Spleen (tissue), 11 donors: Measurements from ENCODE around the gene ANO4. TPM values are rescaled to one million over a fixed set of nuclear protein-coding genes. Genes with fewer than 3 reads are reported as not detected.

ENCODE experiments used
- DNase-seq: peaks from one replicate; pipeline ENCODE4 v3.0.0-alpha.2; 2020
- H3K27ac ChIP-seq, 8 donors: fragments of 200-600 bp; sonication (generic) in 7 of 8; 1 replicate in 4 of 8; 2 replicates in 4 of 8; pipeline versions ENCODE4 v1.5.0 to v1.8.0; 2016 to 2021; ENCODE audit warnings: inconsistent platforms in 4 of 8, mild to moderate bottlenecking in 4 of 8, moderate library complexity in 1 of 8
- H3K27me3 ChIP-seq, 7 donors: fragments of 200-600 bp; sonication (generic) in 6 of 7; replicated peaks in 1 of 7; 1 replicate in 4 of 7; 2 replicates in 3 of 7; pipeline versions ENCODE4 v1.5.0 to v1.8.0; 2016 to 2021; ENCODE audit warnings: inconsistent platforms in 3 of 7, mild to moderate bottlenecking in 1 of 7
- H3K36me3 ChIP-seq, 6 donors: fragments of 200-600 bp; sonication (generic) in 5 of 6; 1 replicate in 4 of 6; 2 replicates in 2 of 6; pipeline versions ENCODE4 v1.5.0 to v1.8.0; 2016 to 2021; ENCODE audit warnings: inconsistent platforms in 2 of 6
- H3K4me1 ChIP-seq, 6 donors: fragments of 200-600 bp; sonication (generic) in 5 of 6; 1 replicate in 3 of 6; 2 replicates in 3 of 6; pipeline versions ENCODE4 v1.5.0 to v1.8.0; 2016 to 2021; ENCODE audit warnings: inconsistent platforms in 3 of 6
- H3K4me3 ChIP-seq, 8 donors: fragments of 200-600 bp; sonication (generic) in 7 of 8; 1 replicate in 4 of 8; 2 replicates in 4 of 8; pipeline versions ENCODE4 v1.5.0 to v1.8.0; 2016 to 2021; ENCODE audit warnings: inconsistent platforms in 4 of 8, mild to moderate bottlenecking in 4 of 8, moderate library complexity in 2 of 8
- H3K9me3 ChIP-seq, 8 donors: fragments of 200-600 bp; sonication (generic) in 7 of 8; 1 replicate in 4 of 8; 2 replicates in 4 of 8; pipeline versions ENCODE4 v1.5.0 to v1.8.0; 2016 to 2021; ENCODE audit warnings: inconsistent platforms in 4 of 8
- POLR2A ChIP-seq, 3 donors: fragments of 450-650 bp; IDR thresholded peaks; one replicate each; pipeline ENCODE4 v1.5.1; 2017; ENCODE audit warnings: antibody characterized with exemption in 3 of 3, mild to moderate bottlenecking in 1 of 3
- POLR2AphosphoS5 ChIP-seq, 3 donors: sonication (generic); formaldehyde crosslinking; IDR thresholded peaks; one replicate each; pipeline ENCODE4 v1.5.1; 2017; ENCODE audit warnings: antibody characterized with exemption in 3 of 3
- WGBS, 5 donors: extraction: QIAGEN DNeasy Blood & Tissue Kit in 3 of 5; methylation state at CpG; one replicate each; pipeline versions ENCODE4 v1.1.5 to v1.1.7; 2013 to 2018; 5-methylcytosine and 5-hydroxymethylcytosine counted together
- intact Hi-C: fragments of 100-400 bp; cut with DNase I; formaldehyde crosslinking; loops from one replicate; pipeline ENCODE4 v1.15.0; 2023; ENCODE audit warnings: low total_unique reads
- polyA plus RNA-seq, 3 donors: library from polyadenylated mRNA; stranded (reverse); fragments of 200-250 nt; gene quantifications; one replicate each; pipeline ENCODE4 v1.2.1, GENCODE V29; 2013
- total RNA-seq, 7 donors: library from RNA; depleted of rRNA in 3 of 7; stranded (reverse); fragments of >200 nt in 3 of 7; fragmentation: NEBNext Ultra II Directional in 4 of 7; extraction: Animal tissue kit (Norgen Biotek cat#: 25700) in 4 of 7; gene quantifications; one replicate each; pipeline versions ENCODE4 v1.1.0 to v1.2.1, GENCODE V29; 2016 to 2021
- TF ChIP-seq, protein P1 (sequence below), 11 experiments: fragments of 200-600 bp in 7 of 11; fragments of 450-650 bp in 4 of 11; sonication (generic) in 4 of 11; IDR thresholded peaks in 8 of 11; conservative IDR thresholded peaks in 3 of 11; 1 replicate in 7 of 11; 2 replicates in 4 of 11; pipeline versions ENCODE4 v1.4.0 to v1.8.0; 2016 to 2021; ENCODE audit warnings: antibody characterized with exemption in 11 of 11, inconsistent platforms in 4 of 11, mild to moderate bottlenecking in 1 of 11
- donor health status: healthy with polysubstance abuse.
- donor health status: DM: no; HTN: no; CAD: no; lungs with moderate emphysema.
- donor health status: DM: no; HTN: no; CAD: no.
- donor health status: Bipolar disorder and iron deficiency.
- donor health status: healthy.
- donor health status: DM: no; HTN: no; CAD: no.
- donor health status: DM: yes; HTN: yes; CAD: no.

Gene ANO4
- total and polyA plus RNA-seq, 10 donors: 0.42 TPM; not detected in 9

DNA sequence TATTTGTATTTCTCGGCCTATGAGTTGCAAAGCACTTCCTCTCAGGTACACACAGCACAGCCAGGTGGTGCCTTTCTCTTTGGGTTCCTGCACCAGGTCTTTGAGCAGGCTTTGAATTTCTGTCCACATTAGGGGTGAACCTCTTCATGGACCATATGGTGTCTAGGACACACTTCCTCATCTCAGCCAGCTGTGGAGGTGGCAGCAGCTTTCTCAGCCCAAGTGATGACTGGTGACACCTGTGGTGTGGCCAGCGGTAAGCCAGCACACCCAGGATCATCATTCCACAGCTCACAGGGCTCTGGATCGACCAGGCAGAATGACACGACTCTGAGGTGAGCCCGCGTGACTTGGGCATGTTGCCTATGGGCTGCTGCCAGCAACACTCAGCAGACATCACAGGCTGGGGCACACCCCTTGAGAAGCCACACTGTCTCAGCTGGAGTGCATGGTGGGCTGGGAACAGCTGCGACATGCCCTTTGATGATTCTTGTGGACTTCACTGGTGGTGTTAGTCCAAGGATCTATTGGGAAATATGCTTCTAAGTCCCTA, 378.7 kb downstream of the ANO4 start:
- Histone ChIP-seq H3K36me3 (no peaks in the 10 kb centered on the region), H3K27me3 (peaks cover 0 to 17% (median 0%) of the 10 kb centered on the region in 7 donors), H3K4me3 (no peak overlapping the region), H3K9me3 (peaks cover 0 to 9% (median 0%) of the 10 kb centered on the region in 8 donors), H3K4me1 (no peaks in the 10 kb centered on the region), H3K27ac (no peak overlapping the region)
- intact Hi-C loops: no loop called here
- no peak for DNase-seq
- 78 to 89% (median 83%) methylated on average over 6 to 7 of the region's 7 CpGs for WGBS, 5 donors
- TF ChIP-seq POLR2A (IDR thresholded peaks at IDR 0.05) (no peak), POLR2AphosphoS5 (IDR thresholded peaks at IDR 0.05) (no peak)
- TF ChIP-seq, protein P1, sequence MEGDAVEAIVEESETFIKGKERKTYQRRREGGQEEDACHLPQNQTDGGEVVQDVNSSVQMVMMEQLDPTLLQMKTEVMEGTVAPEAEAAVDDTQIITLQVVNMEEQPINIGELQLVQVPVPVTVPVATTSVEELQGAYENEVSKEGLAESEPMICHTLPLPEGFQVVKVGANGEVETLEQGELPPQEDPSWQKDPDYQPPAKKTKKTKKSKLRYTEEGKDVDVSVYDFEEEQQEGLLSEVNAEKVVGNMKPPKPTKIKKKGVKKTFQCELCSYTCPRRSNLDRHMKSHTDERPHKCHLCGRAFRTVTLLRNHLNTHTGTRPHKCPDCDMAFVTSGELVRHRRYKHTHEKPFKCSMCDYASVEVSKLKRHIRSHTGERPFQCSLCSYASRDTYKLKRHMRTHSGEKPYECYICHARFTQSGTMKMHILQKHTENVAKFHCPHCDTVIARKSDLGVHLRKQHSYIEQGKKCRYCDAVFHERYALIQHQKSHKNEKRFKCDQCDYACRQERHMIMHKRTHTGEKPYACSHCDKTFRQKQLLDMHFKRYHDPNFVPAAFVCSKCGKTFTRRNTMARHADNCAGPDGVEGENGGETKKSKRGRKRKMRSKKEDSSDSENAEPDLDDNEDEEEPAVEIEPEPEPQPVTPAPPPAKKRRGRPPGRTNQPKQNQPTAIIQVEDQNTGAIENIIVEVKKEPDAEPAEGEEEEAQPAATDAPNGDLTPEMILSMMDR (IDR thresholded peaks at IDR 0.05 in 8 of 11, conservative IDR thresholded peaks at IDR 0.05 in 3 of 11): no peak

DNA sequence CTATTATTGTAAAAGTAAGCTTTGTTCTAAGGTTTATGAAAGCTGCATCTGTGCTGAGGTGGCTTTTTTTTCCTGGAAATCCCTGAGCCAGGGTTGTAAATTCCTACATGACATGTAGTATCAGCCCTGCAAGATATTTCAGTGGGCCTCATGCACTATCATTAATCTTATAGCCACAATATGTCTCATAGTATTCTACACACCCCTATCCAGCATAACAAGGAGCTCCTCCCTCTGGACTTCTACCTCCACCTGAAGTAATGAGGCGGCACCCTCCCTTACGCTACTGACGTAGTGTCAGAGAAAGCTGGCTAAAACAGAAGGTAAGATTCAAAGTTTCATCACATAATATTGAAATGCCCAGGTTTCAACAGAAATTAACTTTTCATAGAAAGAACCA, 380.0 kb downstream of the ANO4 start:
- no peak overlapping the region for H3K4me3 ChIP-seq
- WGBS, 5 donors: 61 to 96% (median 76%) methylated on average over 3 of the region's 3 CpGs
- no peak overlapping the region for H3K27ac ChIP-seq
- H3K4me1 ChIP-seq: no peaks in the 10 kb centered on the region
- TF ChIP-seq POLR2A (IDR thresholded peaks at IDR 0.05) (no peak), POLR2AphosphoS5 (IDR thresholded peaks at IDR 0.05) (no peak)
- TF ChIP-seq, protein P1 (IDR thresholded peaks at IDR 0.05 in 8 of 11, conservative IDR thresholded peaks at IDR 0.05 in 3 of 11): no peak
- intact Hi-C loops: no loop called here
- peaks cover 0 to 17% (median 0%) of the 10 kb centered on the region in 7 donors for H3K27me3 ChIP-seq
- H3K36me3 ChIP-seq: no peaks in the 10 kb centered on the region
- DNase-seq: no peak
- peaks cover 0 to 9% (median 0%) of the 10 kb centered on the region in 8 donors for H3K9me3 ChIP-seq

Other genes with a start within 250 kb of the ANO4 start
- gene GAS2L3, start 221.1 kb upstream of the ANO4 start, total RNA-seq: 10 to 100 TPM in 1 of 7 donors, 1 to 10 TPM in 6; 5.4 to 10.8 (median 6.7) TPM
- 1 to 10 TPM in 1 of 3 donors, under 1 TPM in 2; 0.49 to 2.3 (median 0.52) TPM for gene GAS2L3, start 221.1 kb upstream of the ANO4 start, polyA plus RNA-seq